Lower leg skin (tissue), 4 donors: Measurements from ENCODE around the gene SBK3. TPM values are rescaled to one million over a fixed set of nuclear protein-coding genes. Genes with fewer than 3 reads are reported as not detected.

Experiments
- DNase-seq, 2 donors: peaks; one replicate each; pipeline ENCODE4 v3.0.0-alpha.2; 2019; ENCODE audit warnings: low spot score in 2 of 2
- H3K4me3 ChIP-seq: fragments of 200-600 bp; sonication (generic); 2 replicates; pipeline ENCODE4 v1.5.1; 2017; ENCODE audit warnings: mild to moderate bottlenecking, low read depth; ENCODE audit not compliant: poor library complexity, severe bottlenecking
- POLR2A ChIP-seq, 2 donors: fragments of 450-650 bp; IDR thresholded peaks; one replicate each; pipeline ENCODE4 v1.6.1; 2016 to 2017; ENCODE audit warnings: antibody characterized with exemption in 2 of 2, mild to moderate bottlenecking in 1 of 2, moderate library complexity in 1 of 2
- WGBS, 2 donors: methylation state at CpG; one replicate each; pipeline ENCODE4 v1.1.5; 2018; 5-methylcytosine and 5-hydroxymethylcytosine counted together
- intact Hi-C: fragments of 100-400 bp; cut with DNase I; formaldehyde crosslinking; loops from one replicate; pipeline ENCODE4 v1.15.0; 2023; ENCODE audit warnings: low total_unique reads
- total RNA-seq, 4 donors: library from RNA; depleted of rRNA; stranded (reverse); fragments of >200 nt; gene quantifications; one replicate each; pipeline ENCODE4 v1.1.0, GENCODE V29; 2016
- TF ChIP-seq, protein P1 (sequence below), 3 donors: fragments of 450-650 bp; IDR thresholded peaks; one replicate each; pipeline ENCODE4 v1.5.1; 2016; ENCODE audit warnings: antibody characterized with exemption in 3 of 3, mild to moderate bottlenecking in 3 of 3, moderate library complexity in 2 of 3

The SBK3 gene
- total RNA-seq, 4 donors from 2014 or later: 0.26 TPM; not detected in 3

DNA sequence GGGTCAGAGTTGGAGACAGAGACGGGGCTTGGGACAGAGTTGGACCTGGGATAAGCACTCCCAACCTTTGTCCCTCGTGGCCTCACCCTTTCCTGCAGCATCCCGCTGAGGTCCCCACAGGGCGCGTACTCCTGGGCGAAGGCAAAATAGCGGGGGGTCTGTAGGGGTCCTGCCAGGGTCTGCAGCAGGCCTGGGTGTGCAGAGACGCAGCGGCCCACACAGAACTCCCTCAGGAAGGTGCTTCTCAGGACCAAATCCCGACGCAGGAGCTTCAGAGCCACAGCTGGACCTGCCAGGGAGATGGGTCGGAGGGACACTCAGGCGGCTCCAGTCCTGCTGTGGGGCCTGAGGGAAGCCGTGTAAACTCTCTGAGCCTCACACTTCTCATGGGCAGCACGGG lies 1.3 kb downstream of the SBK3 start:
- intact Hi-C loops: no loop called here
- no peak overlapping the region for H3K4me3 ChIP-seq
- WGBS, 2 donors: 81 to 85% methylated on average over 11 to 15 of the region's 15 CpGs
- no peak for TF ChIP-seq POLR2A (IDR thresholded peaks at IDR 0.05)
- TF ChIP-seq, protein P1, sequence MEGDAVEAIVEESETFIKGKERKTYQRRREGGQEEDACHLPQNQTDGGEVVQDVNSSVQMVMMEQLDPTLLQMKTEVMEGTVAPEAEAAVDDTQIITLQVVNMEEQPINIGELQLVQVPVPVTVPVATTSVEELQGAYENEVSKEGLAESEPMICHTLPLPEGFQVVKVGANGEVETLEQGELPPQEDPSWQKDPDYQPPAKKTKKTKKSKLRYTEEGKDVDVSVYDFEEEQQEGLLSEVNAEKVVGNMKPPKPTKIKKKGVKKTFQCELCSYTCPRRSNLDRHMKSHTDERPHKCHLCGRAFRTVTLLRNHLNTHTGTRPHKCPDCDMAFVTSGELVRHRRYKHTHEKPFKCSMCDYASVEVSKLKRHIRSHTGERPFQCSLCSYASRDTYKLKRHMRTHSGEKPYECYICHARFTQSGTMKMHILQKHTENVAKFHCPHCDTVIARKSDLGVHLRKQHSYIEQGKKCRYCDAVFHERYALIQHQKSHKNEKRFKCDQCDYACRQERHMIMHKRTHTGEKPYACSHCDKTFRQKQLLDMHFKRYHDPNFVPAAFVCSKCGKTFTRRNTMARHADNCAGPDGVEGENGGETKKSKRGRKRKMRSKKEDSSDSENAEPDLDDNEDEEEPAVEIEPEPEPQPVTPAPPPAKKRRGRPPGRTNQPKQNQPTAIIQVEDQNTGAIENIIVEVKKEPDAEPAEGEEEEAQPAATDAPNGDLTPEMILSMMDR (IDR thresholded peaks at IDR 0.05): no peak
- no peak for DNase-seq

DNA sequence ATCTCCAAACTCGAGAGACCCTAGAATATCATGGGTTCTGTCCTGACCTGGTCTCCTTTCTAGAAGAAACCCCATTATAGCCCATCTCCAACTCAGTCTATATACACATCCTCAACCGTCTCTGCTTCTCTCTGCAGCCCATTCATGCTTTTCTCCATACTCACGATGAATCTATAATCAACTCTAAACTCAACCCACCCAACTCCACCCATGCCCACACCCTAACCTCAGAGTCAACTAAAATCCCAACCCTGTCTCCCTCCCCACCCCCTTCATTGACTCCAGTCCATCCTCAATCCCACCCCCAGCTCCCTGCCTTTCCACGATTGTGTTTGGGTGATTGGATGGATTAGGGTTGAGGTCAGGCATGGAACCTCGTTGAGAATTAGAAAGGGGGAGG lies 1.8 kb downstream of the SBK3 start:
- H3K4me3 ChIP-seq: no peak overlapping the region
- 79 to 83% methylated on average over 5 of the region's 5 CpGs for WGBS, 2 donors
- intact Hi-C loops: no loop called here
- no peak for DNase-seq
- TF ChIP-seq POLR2A (IDR thresholded peaks at IDR 0.05): no peak
- TF ChIP-seq, protein P1 (IDR thresholded peaks at IDR 0.05): no peak

DNA sequence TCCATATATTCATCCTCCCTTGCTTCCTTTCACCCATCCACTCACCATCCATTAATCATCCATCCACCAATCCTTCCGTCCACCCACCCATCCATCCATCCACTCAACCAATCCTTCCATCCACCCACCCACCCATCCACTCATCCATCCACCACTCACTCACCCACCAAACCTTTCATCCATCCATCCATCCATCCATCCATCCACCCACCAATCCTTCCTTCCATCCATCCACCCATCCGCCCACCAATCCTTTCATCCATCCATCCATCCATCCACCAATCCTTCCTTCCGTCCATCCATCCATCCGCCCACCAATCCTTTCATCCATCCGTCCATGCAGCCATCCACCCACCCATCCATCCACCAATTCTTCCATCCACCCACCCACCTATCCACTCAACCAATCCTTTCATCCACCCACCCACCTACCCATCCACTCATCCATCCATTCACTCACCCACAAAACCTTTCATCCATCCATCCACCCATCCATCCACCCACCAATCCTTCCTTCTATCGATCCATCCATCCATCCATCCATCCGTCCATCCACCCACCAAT lies 3.0 kb downstream of the SBK3 start:
- 88 to 89% methylated on average over 7 of the region's 7 CpGs for WGBS, 2 donors
- TF ChIP-seq, protein P1 (IDR thresholded peaks at IDR 0.05): no peak
- TF ChIP-seq POLR2A (IDR thresholded peaks at IDR 0.05): no peak
- no peak overlapping the region for H3K4me3 ChIP-seq
- DNase-seq: no peak
- intact Hi-C loops: no loop called here

DNA sequence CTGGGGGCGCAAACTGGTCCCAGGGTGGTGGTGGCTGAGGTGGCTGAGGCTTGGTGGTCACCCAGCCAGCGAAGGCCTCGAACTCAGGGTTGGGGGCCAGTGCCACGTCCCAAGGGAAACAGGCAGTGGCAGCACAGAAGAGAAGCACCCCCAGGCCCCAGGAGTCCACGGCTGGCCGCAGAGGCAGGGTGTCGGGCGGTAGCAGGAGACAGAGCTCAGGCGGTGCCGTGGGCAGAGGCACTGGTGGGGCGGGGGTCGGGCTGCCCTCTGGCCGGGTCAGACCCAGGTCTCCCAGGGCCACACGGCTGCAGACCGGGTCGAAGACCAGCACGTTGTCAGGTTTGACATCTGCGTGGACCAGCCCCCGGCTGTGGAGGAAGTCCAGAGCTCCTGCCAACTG lies 4.3 kb downstream of the SBK3 start:
- TF ChIP-seq POLR2A (IDR thresholded peaks at IDR 0.05): no peak
- TF ChIP-seq, protein P1 (IDR thresholded peaks at IDR 0.05): no peak
- H3K4me3 ChIP-seq: no peak overlapping the region
- intact Hi-C loops: no loop called here
- no peak for DNase-seq
- 78 to 82% methylated on average over 17 to 18 of the region's 19 CpGs for WGBS, 2 donors

DNA sequence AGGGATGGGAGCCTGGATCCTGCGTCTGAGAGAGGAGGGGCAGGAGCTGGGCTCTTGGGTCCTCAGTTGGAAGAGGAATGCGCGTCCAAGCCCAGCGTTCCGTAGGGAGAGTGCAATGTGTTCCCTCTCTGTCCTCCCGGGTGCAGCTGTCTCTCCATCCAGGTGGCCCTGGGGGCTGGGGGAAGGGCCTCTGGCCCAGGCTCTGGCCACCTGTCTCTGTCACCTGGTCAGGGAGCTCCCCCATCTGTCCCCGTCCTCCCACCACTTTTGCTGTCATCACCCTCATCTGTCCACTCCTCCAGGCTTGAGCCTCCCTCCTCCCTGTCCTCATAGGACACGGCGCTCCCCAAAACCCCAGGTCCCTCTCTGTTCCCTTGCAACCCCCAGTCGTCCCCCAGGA lies 4.7 kb downstream of the SBK3 start:
- H3K4me3 ChIP-seq: no peak overlapping the region
- DNase-seq: no peak
- intact Hi-C loops: no loop called here
- WGBS, 2 donors: 37 to 47% methylated on average over 10 of the region's 10 CpGs
- TF ChIP-seq, protein P1 (IDR thresholded peaks at IDR 0.05): no peak
- TF ChIP-seq POLR2A (IDR thresholded peaks at IDR 0.05): no peak
